Ovary (tissue), 3 donors: Measurements from ENCODE around the gene NCBP2.

Experiments used
- EP300 ChIP-seq: sonication (generic); formaldehyde crosslinking; IDR thresholded peaks from one replicate; pipeline ENCODE4 v1.6.1; 2017; ENCODE audit warnings: antibody characterized with exemption
- POLR2A ChIP-seq: fragments of 450-650 bp; IDR thresholded peaks from one replicate; pipeline ENCODE4 v1.6.1; 2017; ENCODE audit warnings: antibody characterized with exemption, mild to moderate bottlenecking, moderate library complexity
- TF ChIP-seq, protein P1 (sequence below), 3 donors: fragments of 450-650 bp in 2 of 3; fragments of 200-600 bp in 1 of 3; IDR thresholded peaks; one replicate each; pipeline versions ENCODE4 v1.5.1 to v1.8.0; 2016 to 2022; ENCODE audit warnings: antibody characterized with exemption in 3 of 3, mild to moderate bottlenecking in 1 of 3
- donor health status: DM: no; HTN: no; CAD: no.

DNA sequence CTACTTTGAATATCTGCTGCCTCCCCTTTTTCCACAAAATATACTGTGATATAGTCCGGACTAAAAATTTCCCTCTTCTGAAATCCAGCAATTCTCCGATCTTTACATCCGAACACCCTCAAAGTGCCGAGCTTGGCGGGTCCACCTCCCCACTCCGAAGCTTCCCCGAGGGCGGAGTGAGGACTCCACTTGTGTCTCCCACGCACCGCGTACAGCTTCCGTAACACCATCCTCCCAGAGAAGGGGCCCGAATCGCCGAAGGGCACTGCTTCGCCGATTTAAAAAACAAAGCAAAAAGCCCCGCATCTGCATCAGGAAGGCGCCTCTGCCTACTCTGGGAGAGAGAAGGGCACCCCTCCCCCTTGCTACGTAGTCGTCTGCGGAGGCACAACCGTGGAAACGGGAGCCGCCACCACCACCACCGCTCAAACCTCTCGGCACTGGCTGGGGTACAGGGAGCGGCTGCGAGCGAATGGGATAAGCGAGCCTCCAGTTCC is 551 bp downstream of the NCBP2 start:
- TF ChIP-seq, protein P1, sequence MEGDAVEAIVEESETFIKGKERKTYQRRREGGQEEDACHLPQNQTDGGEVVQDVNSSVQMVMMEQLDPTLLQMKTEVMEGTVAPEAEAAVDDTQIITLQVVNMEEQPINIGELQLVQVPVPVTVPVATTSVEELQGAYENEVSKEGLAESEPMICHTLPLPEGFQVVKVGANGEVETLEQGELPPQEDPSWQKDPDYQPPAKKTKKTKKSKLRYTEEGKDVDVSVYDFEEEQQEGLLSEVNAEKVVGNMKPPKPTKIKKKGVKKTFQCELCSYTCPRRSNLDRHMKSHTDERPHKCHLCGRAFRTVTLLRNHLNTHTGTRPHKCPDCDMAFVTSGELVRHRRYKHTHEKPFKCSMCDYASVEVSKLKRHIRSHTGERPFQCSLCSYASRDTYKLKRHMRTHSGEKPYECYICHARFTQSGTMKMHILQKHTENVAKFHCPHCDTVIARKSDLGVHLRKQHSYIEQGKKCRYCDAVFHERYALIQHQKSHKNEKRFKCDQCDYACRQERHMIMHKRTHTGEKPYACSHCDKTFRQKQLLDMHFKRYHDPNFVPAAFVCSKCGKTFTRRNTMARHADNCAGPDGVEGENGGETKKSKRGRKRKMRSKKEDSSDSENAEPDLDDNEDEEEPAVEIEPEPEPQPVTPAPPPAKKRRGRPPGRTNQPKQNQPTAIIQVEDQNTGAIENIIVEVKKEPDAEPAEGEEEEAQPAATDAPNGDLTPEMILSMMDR (IDR thresholded peaks at IDR 0.05): no peak
- no peak for TF ChIP-seq POLR2A
- no peak for TF ChIP-seq EP300
